HG03159 (cell line): ENCODE results near the gene MMP17.
"Not testable (repeated sequence)": the region's sequence is repeated elsewhere in the genome, so short reads cannot be mapped to it uniquely, and the experiment has no call there.

Experiments
- ATAC-seq: cut with Tn5 transposase; IDR thresholded peaks from one replicate; pipeline ENCODE4 v1.9.1; 2021; ENCODE audit warnings: mild to moderate bottlenecking, moderate library complexity; ENCODE audit not compliant: unreplicated experiment

The MMP17 gene

DNA sequence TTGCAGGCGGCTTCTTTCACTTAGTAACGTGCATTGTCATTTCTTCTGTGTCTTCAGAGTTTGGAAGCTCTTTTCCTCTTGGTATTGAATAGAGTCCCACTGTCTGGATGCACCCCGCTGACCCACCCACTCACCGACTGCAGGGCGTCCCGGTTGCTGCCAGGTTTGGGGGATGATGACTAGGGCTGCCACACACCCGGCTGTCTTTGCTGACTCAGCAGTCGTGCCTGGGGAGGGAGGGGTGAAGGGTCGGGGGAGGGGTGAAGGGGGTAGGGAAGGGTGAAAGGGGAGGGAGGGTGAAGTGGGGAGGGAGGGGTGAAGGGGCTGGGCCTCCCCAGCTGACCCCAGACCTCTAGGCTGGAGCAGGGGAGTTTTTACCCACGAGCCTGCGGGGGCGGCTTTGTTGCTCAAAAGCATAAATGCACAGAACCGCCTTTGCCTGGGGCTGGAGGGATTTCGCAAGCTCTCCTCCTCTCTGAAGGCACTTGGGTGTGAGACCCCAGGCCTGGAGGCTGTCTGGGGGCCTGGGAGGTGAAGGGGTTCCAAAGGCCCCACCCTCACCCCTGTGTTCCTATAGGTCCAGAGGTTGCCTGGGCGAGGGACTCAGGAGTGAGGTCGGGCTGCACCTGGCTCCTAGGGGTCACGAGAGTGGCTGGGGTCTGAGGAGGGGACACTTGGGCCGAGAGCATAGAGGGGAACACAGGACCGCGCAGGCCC, 35.0 kb downstream of the MMP17 start:
- ATAC-seq, result no peak

DNA sequence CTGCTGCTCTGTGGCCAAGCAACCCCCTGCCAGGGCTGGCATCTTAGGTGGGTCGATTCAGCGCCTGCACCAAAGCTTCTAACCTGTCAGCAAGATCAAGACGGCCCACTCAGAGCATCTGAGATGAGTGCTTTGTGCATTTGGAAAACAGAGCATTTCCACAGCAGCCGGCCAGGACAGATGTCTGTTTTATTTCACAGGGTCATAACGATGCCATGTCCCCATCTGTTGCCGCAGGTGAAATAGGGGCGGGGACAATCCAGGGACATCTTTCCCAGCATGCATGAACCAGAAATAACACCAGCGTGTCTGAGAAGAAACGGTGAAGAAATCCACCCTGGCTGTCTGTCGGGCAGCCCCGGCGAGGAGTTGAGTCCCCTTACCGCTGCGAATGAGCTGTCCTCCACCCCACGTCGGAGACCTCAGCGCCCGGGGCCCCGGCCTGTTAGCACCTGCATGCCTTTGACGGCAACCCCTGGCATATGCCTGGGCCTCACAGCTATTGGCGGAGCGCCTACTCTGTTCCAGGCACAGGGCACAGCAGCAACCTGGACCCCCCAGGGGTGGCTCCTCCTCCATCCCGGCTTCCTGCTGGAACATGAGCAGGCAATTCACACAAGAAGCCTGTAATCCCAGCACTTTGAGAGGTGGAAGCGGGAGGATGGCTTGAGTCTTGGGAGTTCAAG, 35.7 kb downstream of the MMP17 start:
- no peak for ATAC-seq

DNA sequence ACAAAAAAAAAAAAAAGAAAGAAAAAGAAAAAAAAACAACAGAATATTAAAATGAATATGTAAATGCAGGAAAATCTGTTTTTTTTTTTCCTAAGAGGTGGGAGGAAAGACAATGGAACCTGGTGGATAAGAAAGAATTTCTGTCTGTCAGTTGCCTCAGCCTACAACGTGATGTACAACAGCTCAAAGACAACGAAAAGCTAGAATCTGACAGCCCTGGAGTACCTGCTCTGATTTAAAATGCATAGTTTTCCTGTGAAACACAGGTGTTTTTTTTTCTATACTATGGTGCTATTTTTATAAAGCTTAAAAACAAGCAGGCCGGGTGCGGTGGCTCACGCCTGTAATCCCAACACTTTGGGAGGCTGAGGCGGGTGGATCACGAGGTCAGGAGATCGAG, 36.3 kb downstream of the MMP17 start:
- no peak for ATAC-seq

DNA sequence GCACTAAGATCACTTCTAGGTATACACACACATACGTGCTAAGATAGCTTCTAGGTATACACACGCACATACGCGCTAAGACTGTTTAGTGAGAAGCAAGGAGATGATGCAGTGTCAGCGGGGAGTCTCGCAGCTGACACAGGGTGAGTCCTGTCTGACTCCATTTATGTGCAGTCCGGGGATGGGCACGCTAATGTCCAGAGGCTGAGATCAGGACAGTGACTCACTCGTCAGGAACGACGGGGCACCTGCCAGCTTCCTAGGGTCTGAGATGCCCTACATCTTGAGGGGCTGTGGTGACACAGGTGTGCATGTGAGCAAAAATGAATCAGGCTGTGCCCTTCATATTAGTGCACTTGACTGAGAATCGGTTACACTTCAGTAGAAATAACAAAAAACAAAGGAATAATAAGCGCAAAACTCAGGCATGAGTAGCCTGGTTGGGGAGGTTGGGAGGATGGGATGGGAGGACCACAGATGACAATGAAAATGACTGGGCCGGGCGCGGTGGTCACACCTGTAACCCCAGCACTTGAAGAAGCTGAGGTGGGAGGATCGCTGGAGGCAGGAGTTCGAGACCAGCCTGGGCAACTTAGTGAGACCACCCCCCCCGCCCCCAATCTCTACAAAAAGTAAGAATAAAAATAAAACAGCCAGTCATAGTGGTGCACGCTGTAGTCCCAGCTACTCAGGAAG, 37.1 kb downstream of the MMP17 start:
- ATAC-seq, result no peak

DNA sequence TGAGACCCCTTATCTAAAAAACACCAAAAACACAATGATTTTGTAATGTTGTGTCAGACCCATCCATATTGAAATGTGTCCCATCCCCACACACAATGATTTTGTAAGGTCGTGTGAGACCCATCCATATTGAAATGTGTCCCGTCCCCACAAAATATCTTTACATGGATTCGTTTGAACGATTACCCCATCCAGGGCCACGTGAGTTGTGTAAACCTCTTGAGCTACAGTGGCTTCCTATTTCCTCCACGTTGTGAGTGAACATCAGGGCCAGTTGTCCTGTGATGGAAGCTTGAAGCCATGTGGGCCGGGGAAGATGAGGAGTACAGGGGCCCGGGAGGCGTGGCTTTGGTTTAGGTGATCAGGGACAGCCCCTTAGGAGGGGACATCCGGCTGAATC, 39.3 kb downstream of the MMP17 start:
- ATAC-seq, result no peak

DNA sequence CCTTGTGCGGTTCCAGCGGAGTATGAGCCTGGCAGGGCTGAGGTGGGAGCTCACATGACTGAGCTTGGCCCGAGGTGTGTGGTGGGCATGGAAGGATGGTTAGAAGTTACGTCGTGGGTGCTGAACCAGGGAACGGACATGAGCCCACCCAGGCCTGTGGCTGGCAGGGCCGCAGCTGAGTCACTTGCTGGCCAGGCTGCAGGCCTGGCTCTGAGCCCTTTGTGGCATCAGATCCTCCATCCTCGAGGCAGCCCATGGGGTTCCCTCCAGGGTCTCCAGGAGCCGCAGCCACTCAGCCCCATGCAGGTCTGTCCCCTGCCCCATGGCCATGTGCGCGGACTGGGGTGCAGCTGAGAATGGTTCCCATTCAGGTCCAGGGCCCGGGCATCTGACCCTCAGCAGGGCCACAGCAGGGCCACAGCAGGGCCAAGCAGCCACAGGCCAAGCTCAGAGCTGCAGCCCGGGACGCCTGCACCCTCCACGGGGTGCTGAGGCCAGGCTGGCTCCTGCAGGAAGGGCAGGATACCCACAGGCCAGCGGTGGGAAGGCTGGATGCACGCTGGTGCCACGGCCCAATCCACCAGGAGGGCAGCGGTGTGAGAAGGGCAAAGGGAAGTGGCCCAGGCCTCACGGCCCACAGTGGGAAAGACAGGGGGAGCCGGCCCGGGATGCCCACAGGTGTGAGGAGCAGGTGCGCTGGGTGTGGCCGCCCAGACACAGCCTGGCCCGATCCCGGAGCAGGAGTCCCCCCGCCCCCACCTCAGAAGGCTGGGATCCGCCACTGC, 39.9 kb downstream of the MMP17 start:
- ATAC-seq, result no peak

DNA sequence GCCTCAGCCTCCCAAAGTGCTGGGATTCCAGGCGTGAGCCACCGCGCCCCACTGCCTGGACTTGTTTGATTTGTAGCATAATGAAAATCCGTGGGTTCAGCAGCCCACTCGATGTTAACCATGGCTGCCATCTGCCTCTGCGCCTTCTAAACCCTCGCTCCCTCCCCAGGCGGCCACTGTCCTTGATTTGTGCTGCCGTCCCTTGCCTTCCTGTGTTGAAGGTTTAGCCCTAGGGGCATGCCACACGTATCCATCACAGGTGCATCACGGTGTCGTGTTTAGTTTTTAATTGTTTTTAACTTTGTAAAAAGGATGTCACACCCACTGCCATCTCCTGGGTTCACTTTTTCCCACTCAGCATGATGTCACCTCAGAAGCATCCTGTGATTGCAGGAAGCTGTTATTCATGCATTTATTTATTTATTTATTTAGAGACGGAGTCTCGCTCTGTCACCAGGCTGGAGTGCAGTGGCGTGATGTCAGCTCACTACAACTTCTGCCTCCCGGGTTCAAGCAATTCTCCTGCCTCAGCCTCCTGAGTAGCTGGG, 41.8 kb downstream of the MMP17 start:
- ATAC-seq, result no peak

DNA sequence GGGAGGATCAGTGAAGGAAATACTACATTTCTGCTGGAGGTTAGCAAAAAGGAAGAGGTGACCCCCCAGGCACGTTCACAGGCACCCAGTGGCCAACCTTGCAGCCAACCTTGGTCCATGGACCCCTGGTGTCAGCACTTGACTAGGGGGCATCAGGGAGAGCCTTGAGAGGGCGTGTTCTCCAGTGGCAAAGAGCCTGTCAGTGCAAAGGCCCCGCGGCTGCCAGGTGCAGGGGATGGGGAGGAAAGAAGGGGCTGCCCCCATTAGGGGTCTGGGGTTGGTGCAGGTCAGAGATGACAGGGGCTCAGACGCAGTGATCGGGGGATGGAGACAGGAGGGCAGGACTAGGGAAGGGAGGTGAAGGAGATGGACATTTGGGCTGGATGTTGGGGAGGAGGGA, 43.5 kb downstream of the MMP17 start:
- ATAC-seq, result no peak

DNA sequence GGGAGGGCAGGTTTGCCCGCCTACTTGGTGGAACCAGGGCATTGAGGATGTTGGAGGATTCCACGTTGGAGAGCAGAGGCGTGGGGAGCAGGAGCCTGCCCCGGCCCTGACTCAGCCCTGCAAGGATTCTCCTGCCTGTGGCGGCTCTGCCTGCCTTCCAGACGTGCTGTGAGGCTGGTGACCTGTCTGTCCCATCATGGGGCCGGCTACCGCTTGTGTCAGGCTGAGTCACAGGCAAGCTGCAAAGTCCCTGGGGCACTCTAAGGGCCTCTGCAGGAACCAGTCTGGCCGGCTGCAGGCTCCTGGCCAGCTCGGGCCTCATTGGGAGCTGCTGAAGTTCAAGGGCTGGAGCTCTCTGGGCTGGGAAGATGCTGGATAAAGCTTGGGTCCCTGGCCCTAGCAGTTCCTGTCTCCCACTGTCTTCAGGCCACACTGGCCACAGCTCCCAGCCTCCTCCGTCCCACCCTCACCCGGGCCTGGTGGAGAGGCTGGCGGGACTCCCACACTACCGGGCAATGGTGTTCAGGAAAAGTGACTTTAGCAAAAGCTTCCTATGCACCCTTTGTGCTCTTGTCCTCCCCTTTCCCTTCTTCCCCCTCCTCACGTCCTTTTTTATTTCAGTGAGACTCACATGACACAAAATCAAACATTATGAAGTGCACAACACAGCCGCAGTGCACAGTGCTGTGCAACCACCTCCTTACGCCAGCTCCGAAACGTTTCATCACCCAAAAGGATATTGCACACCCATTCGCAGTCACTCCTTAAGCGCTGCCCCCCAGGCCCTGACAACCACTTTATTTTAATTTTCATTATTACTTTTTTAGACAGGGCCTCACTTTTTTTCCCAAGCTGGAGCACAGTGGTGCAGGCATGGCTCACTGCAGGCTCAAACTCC, 44.2 kb downstream of the MMP17 start:
- no peak for ATAC-seq

DNA sequence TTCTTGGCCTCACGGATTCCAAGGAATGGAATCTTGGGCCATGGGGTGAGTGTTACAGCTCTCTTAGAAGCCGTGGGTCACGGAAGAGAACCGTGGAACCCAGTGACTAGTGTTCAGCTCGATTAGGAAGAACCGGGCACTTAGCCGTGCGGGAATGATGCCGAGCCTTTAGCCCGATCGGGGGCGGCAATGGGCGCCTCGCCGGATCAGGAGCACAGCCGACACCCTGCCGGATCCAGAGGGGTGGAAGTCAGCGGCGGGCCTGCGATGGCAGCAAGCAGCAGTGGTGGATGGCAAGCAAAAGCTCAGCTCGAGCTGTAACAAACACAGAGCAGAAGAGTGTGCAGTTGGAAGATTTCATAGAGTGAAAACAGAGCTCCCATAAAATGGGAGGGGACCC, 45.1 kb downstream of the MMP17 start:
- no peak for ATAC-seq

DNA sequence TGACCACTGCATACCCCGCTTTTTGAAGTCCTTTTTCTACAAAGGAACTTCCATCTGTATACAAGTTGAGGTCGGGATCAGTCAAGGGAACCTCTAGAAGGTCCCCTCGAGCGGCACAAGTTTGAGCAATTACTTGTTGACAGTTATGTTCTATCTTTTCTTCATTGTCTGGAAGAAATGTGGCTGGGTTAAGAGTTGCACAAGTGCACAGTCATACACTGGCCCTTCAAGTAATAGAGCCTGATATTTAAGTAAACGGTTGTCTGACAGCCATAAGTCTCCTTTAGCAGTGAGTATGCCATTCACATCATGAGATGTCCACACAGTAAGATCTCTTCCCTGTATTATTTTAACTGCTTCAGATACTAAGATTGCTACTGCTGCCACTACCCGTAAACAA, 46.8 kb downstream of the MMP17 start:
- not testable (repeated sequence) for ATAC-seq

DNA sequence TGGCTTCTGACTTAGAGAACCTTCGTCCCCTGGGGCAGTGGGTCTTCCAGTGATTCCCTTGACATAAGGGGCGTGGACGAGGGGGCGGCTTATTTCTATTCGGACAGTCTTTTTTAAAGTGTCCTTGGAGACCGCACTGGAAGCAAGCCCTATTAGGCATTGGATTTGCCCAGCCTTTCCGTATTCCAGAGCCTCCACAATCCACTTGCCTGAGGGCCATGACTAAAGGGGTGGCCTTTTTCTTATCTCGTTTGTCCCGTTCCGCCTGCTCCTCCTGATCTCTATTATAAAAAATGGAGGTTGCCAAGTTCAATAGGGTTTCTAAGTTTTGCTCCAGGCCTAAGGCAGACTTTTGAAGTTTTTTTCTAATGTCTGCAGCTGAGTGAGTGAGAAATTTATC, 49.0 kb downstream of the MMP17 start:
- ATAC-seq, result not testable (repeated sequence)

DNA sequence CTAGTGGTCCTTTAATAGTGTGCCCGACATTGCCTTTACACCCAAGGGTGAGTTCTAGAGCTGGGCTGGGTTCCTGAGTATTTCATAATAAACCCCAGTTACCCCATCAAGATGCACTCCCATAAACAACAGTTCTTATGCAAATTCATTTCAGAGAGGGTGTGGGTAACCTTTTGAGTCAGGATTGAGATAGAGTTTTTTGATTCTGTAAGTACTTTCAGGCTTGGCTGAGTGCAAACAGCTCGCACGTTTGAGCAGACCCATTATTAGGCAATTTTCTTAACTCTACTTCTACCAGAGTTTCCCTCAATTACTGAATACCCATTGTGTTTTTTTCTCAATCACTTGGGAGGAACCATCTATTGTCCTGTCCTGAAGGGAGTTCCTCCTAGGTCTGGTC, 50.2 kb downstream of the MMP17 start:
- not testable (repeated sequence) for ATAC-seq

DNA sequence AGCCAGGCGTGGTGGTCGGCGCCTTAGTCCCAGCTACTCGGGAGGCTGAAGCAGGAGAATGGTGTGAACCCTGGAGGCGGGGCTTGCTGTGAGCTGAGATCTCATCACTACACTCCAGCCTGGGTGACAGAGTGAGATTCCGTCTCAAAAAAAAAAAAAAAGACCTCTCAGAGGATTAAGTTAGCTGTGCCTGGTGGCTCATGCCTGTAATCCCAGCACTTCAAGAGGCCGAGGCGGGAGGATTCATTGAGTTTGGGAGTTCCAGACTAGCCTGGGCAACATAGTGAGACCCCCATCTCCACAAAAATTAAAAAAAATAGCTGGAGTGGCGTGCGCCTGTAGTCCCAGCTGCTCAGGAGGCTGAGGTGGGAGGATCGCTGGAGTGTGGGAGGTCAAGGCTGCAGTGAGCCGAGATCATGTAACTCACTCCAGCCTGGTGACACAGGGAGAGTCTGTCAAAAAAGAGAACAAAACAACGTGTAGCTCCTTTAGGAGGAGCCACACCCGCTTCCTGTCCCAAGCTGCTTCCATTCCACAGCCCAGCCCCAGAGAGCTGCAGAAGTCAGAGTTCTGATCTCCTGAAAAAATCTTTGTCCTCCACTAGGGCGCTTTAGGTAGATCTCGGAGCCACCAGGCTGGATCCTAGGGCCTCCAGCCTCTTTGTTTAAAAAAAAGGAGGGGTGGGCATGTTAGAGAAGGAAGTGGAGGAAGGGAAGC, 54.8 kb downstream of the MMP17 start:
- no peak for ATAC-seq

DNA sequence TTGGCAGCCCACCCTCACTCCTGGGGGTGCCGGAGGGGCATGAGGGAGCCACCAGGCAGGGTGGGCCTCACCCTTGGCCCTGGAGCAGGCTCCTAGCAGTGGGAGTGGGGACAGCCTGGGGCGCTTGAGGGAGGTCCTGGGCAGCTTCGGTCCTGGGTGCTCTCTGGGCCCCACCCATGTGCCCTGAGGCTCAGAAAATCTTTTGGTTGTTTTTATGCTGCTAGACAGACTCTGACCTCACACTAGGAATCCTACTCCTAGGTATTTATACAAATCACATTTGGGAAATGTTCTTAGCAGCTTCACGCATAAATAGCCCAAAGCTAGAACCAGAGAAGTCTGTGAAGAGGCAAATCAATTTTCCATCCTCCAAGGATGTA, 55.3 kb downstream of the MMP17 start:
- ATAC-seq, result no peak

DNA sequence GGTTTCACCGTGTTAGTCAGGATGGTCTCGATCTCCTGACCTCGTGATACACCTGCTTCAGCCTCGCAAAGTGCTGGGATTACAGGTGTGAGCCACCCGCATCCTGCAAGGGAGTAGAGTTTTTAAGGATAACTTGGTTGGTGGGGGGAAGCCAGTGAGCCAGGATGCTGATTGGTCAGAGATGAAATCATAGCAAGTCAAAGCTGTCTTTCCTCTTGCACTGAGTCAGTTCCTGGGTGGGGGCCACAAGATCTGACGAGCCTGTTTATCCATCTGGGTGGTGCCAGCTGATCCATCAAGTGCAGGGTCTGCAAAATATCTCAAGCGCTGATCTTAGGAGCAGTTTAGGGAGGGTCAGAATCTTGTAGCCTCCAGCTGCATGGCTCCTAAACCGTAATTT, 56.9 kb downstream of the MMP17 start:
- ATAC-seq, result not testable (repeated sequence)

DNA sequence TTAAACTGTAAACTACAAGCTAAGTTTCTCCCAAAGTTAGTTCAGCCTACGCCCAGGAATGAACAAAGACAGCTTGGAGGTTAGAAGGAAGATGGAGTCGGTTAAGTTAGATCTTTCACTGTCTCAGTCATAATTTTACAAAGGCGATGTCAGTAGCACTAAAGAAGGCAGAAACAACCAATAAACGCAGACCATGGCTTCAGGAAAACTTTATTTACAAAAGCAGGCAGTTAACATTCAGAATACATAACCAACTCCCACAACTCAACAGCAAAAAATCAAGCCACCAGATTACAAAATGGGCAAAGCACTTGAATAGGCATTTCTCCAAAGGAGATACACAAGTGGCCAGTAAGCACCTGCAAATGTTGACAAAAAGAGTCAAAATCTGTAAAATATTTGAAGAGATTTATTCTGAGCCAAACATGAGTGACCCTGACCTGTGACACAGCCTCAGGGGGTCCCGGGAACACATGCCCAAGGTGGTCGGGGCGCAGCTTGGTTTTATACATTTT, 57.4 kb downstream of the MMP17 start:
- ATAC-seq, result no peak

DNA sequence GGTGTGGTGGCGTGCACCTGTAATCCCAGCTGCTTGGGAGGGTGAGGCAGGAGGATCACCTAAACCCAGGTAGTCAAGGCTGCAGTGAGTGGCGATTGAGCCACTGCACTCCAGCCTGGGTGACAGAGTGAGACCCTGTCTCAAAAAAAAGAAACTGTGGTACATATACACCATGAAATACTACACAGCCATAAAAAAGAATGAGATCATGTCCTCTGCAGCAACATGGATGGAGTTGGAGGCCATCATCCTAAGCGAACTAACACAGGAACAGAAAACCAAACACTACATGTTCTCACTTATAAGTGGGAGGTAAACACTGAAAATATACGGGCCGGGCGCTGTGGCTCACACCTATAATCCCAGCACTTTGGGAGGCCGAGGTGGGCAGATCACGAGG, 63.5 kb downstream of the MMP17 start:
- not testable (repeated sequence) for ATAC-seq
